Liver (tissue), 3 donors: ENCODE results near the gene HRH1.

Experiments
- CTCF ChIP-seq: fragments of 150-350 bp; IDR thresholded peaks from 2 replicates; pipeline ENCODE4 v1.5.1; 2017; ENCODE audit warnings: improper control_type of control experiment, low read depth, low read length; ENCODE audit not compliant: missing input control
- FOXA1 ChIP-seq: IDR thresholded peaks from 2 replicates; pipeline ENCODE4 v1.6.1; 2016; ENCODE audit warnings: antibody characterized with exemption
- RAD21 ChIP-seq, 2 donors: IDR thresholded peaks; 2 replicates each; pipeline ENCODE4 v1.6.1; 2016; ENCODE audit warnings: antibody characterized with exemption in 2 of 2, mild to moderate bottlenecking in 2 of 2
- SP1 ChIP-seq: IDR thresholded peaks from 2 replicates; pipeline ENCODE4 v1.6.1; 2018; ENCODE audit warnings: antibody characterized with exemption, mild to moderate bottlenecking
- TAF1 ChIP-seq: conservative IDR thresholded peaks from 2 replicates; pipeline ENCODE4 v1.6.1; 2016; ENCODE audit warnings: antibody characterized with exemption, mild to moderate bottlenecking
- YY1 ChIP-seq: IDR thresholded peaks from 2 replicates; pipeline ENCODE4 v1.6.1; 2016; ENCODE audit warnings: antibody characterized with exemption, mild to moderate bottlenecking
- TF ChIP-seq, protein P1 (sequence below): IDR thresholded peaks from 2 replicates; pipeline ENCODE4 v1.6.1; 2016; ENCODE audit warnings: antibody characterized with exemption
- TF ChIP-seq, protein P2 (sequence below): IDR thresholded peaks from 2 replicates; pipeline ENCODE4 v1.6.1; 2016; ENCODE audit warnings: antibody characterized with exemption, mild to moderate bottlenecking
- donor health status: healthy.
- donor health status: healthy.

GRCh38 chr3:11154953-11155325 lies 646 bp downstream of the HRH1 start:
- TF ChIP-seq RAD21 (IDR thresholded peaks at IDR 0.05): no peak
- TF ChIP-seq CTCF: no peak
- no peak for TF ChIP-seq YY1
- TF ChIP-seq, protein P1, sequence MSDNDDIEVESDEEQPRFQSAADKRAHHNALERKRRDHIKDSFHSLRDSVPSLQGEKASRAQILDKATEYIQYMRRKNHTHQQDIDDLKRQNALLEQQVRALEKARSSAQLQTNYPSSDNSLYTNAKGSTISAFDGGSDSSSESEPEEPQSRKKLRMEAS: no peak
- TF ChIP-seq SP1: no peak
- TF ChIP-seq TAF1: no peak
- TF ChIP-seq, protein P2, sequence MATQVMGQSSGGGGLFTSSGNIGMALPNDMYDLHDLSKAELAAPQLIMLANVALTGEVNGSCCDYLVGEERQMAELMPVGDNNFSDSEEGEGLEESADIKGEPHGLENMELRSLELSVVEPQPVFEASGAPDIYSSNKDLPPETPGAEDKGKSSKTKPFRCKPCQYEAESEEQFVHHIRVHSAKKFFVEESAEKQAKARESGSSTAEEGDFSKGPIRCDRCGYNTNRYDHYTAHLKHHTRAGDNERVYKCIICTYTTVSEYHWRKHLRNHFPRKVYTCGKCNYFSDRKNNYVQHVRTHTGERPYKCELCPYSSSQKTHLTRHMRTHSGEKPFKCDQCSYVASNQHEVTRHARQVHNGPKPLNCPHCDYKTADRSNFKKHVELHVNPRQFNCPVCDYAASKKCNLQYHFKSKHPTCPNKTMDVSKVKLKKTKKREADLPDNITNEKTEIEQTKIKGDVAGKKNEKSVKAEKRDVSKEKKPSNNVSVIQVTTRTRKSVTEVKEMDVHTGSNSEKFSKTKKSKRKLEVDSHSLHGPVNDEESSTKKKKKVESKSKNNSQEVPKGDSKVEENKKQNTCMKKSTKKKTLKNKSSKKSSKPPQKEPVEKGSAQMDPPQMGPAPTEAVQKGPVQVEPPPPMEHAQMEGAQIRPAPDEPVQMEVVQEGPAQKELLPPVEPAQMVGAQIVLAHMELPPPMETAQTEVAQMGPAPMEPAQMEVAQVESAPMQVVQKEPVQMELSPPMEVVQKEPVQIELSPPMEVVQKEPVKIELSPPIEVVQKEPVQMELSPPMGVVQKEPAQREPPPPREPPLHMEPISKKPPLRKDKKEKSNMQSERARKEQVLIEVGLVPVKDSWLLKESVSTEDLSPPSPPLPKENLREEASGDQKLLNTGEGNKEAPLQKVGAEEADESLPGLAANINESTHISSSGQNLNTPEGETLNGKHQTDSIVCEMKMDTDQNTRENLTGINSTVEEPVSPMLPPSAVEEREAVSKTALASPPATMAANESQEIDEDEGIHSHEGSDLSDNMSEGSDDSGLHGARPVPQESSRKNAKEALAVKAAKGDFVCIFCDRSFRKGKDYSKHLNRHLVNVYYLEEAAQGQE: no peak
- no peak for TF ChIP-seq FOXA1
